HS-5 (cell line): Measurements from ENCODE around the gene OR51B6.
"Not testable (repeated sequence)": the region's sequence is repeated elsewhere in the genome, so short reads cannot be mapped to it uniquely, and the experiment has no call there.

Source experiments
- DNase-seq: peaks from one replicate; pipeline ENCODE4 v3.0.0-alpha.2; 2012; ENCODE audit warnings: low read depth

OR51B6 gene

DNA sequence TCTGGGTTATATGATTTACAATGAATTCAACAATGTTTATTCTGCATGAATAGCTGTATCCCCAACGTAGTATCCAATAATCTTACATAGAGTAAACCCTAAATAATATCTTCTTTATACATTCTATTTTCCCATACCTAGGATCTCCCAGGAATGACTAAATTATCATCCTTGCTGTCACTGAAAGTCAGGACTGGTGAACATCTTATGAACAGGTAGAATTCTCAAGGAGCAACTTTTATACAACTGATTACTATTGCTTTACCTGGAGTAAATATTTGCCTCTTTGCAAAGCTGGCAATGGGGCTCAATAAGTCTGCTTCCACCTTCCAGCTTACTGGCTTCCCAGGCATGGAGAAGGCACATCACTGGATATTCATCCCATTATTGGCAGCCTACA lies at the start of gene OR51B6:
Gene OR51B6 (plus strand): TSS at position 301 of the 400 bp plus-strand sequence. CDS start 0 bp downstream, at position 301.
- no peak for DNase-seq

DNA sequence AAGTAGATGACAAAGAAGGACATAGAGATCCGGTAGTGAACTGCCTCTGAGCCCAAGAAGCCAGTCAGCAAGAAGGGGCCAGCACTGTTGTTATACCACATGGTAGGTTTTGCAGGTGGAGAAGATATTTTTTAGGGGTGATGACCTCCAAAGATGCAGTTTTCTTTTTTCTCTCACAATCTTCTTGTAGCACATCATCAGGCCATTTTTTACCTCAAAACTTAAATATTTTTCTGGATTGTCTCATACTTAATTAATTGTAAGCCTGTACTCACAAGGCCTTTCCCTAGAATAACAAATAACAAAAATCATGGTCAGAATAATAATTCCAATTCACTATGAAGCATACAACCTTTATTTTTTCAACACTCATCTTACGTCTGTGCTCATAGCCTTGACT lies 49.5 kb upstream of the OR51B6 start, which contains the start of gene OR51B4:
Gene OR51B4 (minus strand): TSS at position 101 of the 400 bp plus-strand sequence. CDS start 0 bp downstream, at position 101.
- DNase-seq = no peak

DNA sequence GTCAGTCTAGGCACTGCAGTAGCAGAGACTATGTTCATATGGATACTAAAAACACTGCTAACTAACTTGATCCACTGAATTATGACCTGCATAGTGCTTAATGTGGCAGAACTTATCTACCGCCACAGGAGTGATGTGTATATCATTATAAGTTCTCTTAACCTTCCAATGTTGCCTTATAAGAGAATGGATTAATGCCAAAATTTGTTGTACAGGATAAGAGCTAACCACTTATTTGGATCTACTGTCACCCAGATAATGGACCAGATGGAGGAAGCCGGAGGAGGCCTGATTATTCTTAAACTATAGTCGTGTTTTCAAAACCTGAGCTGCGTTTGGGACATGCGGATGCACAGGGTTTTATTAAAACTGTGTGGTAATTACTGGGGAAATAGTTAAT lies 47.7 kb upstream of the OR51B6 start:
- no peak for DNase-seq

GRCh38 chr11:5304046-5304445 lies 47.3 kb upstream of the OR51B6 start:
- DNase-seq = no peak

GRCh38 chr11:5307256-5308019 lies 43.9 kb upstream of the OR51B6 start:
- DNase-seq = no peak

DNA sequence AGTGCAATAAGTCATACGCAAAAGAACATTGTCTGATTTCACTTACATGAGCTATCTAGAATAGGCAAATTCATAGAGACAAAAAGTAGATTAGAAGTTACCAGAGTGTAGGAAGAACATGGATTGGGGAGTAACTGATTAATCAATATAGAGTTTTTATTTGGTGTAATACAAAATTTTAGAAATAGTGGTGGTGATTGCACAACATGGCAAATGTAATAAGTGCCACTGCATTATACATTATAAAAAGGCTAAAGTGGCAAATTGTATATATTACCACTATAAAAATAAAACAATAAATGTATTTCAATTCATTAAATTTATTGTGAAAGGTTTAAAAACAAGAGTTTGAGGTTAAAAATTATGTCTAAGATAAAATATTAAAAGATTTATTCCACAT lies 40.9 kb upstream of the OR51B6 start:
- DNase-seq = no peak

- not testable (repeated sequence) for DNase-seq
Observed at GRCh38 chr11:5313326-5314023, 37.8 kb upstream of the OR51B6 start.

DNA sequence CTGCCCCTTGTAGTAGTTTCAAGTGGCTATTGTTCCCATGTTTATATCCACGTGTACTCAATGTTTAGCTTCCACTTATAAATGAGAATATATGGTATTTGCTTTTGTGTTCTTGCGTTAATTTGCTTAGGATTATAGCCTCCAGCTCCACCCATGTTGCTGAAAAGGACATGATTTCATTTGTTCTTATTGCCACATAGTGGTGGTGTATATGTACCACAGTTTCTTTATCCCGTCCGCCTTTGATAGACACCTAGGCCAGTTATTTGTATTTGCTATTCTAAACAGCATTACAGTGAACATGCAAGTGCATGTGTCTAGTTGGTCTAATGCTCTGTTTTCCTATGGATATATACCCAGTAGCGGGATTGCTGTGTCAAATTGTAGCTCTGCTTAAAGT lies 34.0 kb upstream of the OR51B6 start:
- DNase-seq = no peak

DNA sequence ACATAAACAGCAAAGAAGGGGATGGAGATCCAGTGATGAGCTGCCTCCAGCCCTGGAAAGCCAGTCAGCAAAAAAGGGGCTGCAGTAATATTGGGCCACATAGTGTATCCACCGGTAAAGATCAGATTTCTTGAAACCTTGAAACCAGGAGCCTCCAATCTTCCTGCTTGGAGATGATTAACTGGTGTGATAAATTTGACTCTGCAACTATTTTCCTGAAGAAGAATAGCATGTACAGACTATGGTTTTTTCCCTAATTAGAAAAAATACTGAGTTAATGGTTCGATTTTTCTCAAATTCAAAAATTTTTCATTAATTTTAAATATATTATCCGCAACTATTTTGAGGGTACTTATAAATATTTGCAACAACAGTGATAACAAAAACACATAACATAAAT lies 27.1 kb upstream of the OR51B6 start, which contains the start of gene OR51B2:
Gene OR51B2 (minus strand): TSS at position 101 of the 400 bp plus-strand sequence. CDS start 0 bp downstream, at position 101.
- DNase-seq = no peak

DNA sequence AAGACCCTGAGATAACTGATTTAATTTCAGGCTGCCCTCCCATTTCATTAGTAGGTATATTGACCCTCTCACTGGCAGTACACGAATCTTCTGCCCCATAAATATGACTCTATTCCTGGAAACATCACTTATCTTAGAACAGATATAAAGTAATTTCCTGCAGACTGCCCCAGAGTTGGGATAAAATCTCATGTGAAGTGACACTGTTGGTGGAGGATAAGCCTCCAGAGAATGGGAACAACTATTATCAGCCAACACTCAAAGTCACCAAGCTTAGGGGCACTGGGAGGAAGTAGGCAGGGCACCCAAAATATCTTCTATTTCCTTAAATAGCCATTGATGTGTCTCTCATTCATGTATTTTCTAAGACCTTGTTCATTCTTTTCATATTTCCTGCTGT lies 16.1 kb upstream of the OR51B6 start:
- no peak for DNase-seq

GRCh38 chr11:5336331-5336730 lies 15.0 kb upstream of the OR51B6 start:
- no peak for DNase-seq

DNA sequence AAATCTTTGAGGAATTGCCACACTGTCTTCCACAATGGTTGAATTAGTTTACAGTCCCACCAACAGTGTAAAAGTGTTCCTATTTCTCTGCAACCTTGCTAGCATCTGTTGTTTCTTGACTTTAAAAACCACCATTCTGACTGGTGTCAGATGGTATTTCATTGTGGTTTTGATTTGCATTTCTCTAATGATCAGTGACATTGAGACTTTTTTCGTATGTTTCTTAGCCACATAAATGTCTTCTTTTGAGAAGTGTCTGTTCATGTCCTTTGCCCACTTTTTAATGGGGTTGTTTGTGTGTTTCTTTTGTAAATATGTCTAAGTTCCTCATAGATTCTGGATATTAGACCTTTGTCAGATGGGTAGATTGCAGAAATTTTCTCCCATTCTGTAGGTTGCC lies 14.1 kb upstream of the OR51B6 start:
- not testable (repeated sequence) for DNase-seq

DNA sequence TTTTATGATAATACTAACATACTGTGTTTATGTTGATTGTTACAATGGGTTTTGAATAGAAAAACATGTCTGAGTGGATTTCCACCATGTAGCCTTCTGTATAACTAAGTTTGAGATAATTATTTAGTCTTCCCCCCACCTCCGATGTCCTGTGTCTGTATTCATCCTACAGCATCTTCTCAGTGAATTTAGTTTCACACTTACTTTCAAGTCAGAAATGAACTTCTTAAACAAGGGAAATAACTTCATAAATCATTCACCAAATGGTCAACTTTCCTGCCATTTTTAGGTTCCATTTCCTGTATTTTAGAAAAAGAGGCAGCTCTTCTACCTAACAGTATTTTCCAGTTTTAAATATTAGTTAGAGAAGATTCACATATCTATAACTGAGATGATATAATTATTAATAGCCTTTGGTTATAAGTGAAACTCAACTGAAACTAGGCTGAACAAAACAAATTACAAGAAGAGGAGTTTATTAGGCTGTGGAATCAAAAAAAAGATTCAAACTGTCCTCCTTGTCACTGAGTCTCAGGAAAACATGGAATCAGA lies 11.5 kb upstream of the OR51B6 start:
- no peak for DNase-seq

DNA sequence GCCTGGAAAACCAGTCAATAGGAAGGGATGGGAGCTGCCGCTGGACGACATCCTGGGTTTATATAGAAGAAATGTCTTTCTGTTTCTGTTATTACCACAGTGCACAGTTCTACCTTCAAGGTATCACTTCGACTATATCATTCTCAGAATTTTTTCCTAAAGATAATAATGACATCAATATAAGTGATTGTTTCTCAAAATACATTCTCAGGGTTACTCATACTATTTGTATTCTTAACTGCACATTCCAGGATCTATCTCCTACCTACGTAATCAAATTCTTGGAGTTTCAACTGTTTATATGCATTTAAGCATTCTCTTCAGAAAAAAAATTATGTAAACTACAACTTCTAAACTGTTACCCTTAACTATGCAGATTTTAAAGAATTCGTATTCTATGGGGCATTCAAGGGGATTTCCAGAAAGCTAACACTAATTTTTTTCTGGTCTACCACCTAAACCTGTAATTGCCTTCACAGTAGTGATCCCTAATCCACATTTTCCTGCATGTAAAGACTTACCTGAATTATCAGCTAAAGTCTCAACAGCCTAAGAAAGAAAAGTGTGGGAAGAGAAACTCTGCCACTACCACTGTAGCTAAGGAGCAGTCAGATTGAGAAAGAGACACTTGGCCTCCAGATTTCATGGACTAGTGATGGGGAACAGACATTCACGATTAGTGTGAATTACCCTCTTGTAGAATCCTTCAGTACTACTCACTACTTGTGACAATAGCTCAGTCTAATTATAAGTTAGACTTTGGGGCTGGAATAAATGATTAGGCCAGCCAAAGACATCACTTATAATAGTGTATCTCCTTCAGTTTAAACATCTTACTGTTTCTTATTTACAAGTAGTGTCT lies 7.6 kb upstream of the OR51B6 start, which contains the start of gene OR51B5:
Gene OR51B5 (minus strand): TSS at position 51 of the 862 bp plus-strand sequence. CDS start 0 bp downstream, at position 51.
- no peak for DNase-seq

DNA sequence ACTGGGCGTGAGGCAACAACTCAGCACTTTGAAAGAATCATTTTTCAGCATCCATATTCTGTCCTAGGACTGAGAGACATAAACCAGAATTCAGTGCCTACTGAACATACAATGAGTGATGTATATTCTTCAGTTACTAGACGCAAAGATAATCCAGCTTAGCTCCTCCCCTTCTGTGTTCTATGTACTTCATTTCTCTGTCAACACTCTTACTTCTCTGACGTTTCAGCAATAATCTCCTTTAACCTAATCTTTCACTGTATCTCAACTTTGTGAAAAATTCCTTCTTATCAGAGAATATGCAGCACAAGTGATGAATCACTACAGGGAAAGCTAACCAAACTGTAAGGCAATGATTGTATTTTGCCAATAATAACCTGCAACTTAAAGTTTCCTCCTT lies 5.5 kb upstream of the OR51B6 start:
- no peak for DNase-seq

DNA sequence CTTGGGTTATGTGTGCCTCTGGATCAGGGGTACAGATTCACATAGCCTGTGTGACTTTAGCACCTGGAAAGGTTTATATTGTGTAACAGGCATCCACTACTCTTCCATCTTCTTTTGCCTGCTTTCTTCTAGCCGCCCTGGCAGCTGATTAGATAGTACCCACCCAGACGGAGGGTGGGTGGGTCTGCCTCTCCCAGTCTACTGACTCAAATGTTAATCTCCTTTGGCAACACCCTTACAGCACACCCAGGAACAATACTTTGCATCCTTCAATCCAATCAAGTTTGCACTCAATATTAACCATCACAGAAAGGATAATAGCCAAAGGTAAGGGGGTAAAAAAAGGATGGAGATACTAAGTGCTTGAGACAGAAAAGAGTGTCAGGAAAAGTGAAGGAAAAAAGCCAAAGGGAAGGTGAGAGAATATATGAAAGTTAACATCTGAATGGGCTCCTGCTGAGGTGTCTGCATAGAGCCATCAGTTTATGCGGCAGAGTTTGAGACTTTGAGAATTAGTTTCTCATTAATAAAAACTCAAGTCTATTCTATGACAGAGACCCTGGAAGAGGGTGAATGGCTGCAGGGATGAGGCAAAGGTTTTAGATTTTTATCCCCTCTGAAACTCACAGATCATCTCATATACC lies 2.6 kb upstream of the OR51B6 start:
- DNase-seq = no peak

DNA sequence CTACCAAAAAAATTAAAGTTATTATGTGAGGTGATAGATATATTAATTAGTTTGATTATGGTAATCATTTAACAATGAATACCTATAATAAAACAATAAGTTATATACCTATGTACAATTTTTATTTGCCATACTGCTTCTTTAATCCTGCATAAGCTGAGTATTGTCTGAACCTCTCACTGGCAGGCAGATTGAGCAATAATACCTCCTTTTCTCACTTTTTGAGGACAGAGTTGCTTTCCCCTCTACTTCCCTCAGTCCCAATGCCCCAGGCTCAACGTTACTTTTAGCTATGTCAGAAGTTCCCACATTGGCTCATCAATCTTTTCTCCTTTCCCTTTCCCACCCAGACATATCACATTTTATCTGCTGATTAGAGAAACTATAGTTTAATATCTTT lies 1.8 kb upstream of the OR51B6 start:
- DNase-seq = no peak

GRCh38 chr11:5356031-5356430 lies 4.7 kb downstream of the OR51B6 start:
- not testable (repeated sequence) for DNase-seq

GRCh38 chr11:5362017-5362625 lies 10.8 kb downstream of the OR51B6 start:
- DNase-seq = no peak

DNA sequence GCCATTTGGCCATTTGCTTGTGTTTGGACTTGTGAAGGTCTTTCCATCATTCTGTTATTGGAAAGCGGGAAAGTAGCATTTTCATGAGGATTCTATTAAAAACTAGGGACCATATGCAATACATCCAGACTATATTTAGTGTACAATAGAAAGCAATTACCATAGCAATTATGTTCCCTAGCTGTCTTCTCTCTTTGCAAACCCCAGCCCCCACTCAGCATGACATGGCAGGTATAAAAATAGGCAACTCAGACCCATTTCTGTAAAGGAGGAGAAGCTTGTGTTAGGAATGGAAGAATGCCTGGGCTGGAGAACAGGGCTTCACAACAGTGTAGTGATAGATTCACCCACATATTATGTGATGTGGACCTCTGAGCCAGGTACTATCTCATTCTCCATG lies 12.4 kb downstream of the OR51B6 start:
- DNase-seq = no peak

GRCh38 chr11:5364214-5364613 lies 12.9 kb downstream of the OR51B6 start:
- DNase-seq = peak; percentile 94
